ENCODE measurements around the gene NATD1.

GRCh38 chr17:21198411-21198810 is 54.8 kb downstream of the NATD1 start:
- TF ChIP-seq CTCF (IDR thresholded peaks at IDR 0.05) (no peak), POLR2A (IDR thresholded peaks at IDR 0.05) (no peak)
